Astrocyte (in vitro differentiated cells and primary cell): ENCODE measurements around the gene APBA2. TPM values are rescaled to one million over a fixed set of nuclear protein-coding genes. Genes with fewer than 3 reads are reported as not detected.

Experiments used
- DNase-seq: peaks from one replicate; pipeline ENCODE4 v3.0.0-alpha.2; 2010; ENCODE audit warnings: low read depth
- FAIRE-seq: peaks from 2 replicates; lab custom pipeline; 2011; peaks lifted over from hg19 to GRCh38; lab: Jason Lieb, UNC
- H2AFZ ChIP-seq: 2 replicates; pipeline ENCODE4 v1.6.0; 2012; ENCODE audit warnings: low read depth, low read length, inconsistent platforms
- H3K27ac ChIP-seq: 2 replicates; pipeline ENCODE4 v1.5.1; 2011; ENCODE audit warnings: low read depth, low read length, inconsistent platforms
- H3K27me3 ChIP-seq: 2 replicates; pipeline ENCODE4 v1.6.0; 2011; ENCODE audit warnings: low read length, inconsistent platforms; ENCODE audit not compliant: insufficient read depth
- H3K36me3 ChIP-seq: 2 replicates; pipeline ENCODE4 v1.5.1; 2011; ENCODE audit warnings: low read length, inconsistent platforms; ENCODE audit not compliant: insufficient read depth
- H3K4me1 ChIP-seq: 2 replicates; pipeline ENCODE4 v1.5.1; 2011; ENCODE audit warnings: low read length, inconsistent platforms; ENCODE audit not compliant: insufficient read depth
- H3K4me2 ChIP-seq: 2 replicates; pipeline ENCODE4 v1.6.0; 2012; ENCODE audit warnings: low read length, inconsistent platforms
- H3K4me3 ChIP-seq: 2 replicates; pipeline ENCODE4 v1.5.1; 2011; ENCODE audit warnings: low read depth, mild to moderate bottlenecking, low read length, inconsistent platforms; ENCODE audit not compliant: insufficient read depth
- H3K79me2 ChIP-seq: 2 replicates; pipeline ENCODE4 v1.6.0; 2012; ENCODE audit warnings: mild to moderate bottlenecking, low read length, inconsistent platforms; ENCODE audit not compliant: insufficient read depth
- H3K9ac ChIP-seq: 2 replicates; pipeline ENCODE4 v1.6.0; 2012; ENCODE audit warnings: mild to moderate bottlenecking, low read length, inconsistent platforms
- H3K9me3 ChIP-seq: 2 replicates; pipeline ENCODE4 v1.5.1; 2012; ENCODE audit warnings: low read depth, mild to moderate bottlenecking, low read length, inconsistent platforms; ENCODE audit not compliant: insufficient read depth
- H4K20me1 ChIP-seq: 2 replicates; pipeline ENCODE4 v1.6.0; 2012; ENCODE audit warnings: low read length, inconsistent platforms; ENCODE audit not compliant: insufficient read depth
- H3K27ac Mint-ChIP-seq: one replicate; pipeline ENCODE4 v1.8.0; 2021; ENCODE audit warnings: mild to moderate bottlenecking, mixed read lengths; ENCODE audit not compliant: unreplicated experiment
- H3K27me3 Mint-ChIP-seq: one replicate; pipeline ENCODE4 v1.8.0; 2021; ENCODE audit warnings: low read depth, mixed read lengths; ENCODE audit not compliant: unreplicated experiment
- H3K36me3 Mint-ChIP-seq: one replicate; pipeline ENCODE4 v1.8.0; 2021; ENCODE audit warnings: low read depth, mixed read lengths; ENCODE audit not compliant: unreplicated experiment
- H3K4me1 Mint-ChIP-seq: one replicate; pipeline ENCODE4 v1.8.0; 2021; ENCODE audit warnings: low read depth, mixed read lengths; ENCODE audit not compliant: unreplicated experiment
- H3K4me3 Mint-ChIP-seq: one replicate; pipeline ENCODE4 v1.8.0; 2021; ENCODE audit warnings: mild to moderate bottlenecking, moderate library complexity, mixed read lengths; ENCODE audit not compliant: unreplicated experiment
- H3K9me3 Mint-ChIP-seq: one replicate; pipeline ENCODE4 v1.8.0; 2021; ENCODE audit warnings: mild to moderate bottlenecking, mixed read lengths; ENCODE audit not compliant: unreplicated experiment
- CTCF ChIP-seq: IDR thresholded peaks from 2 replicates; pipeline ENCODE4 v1.5.1; 2011; ENCODE audit warnings: low read depth, mild to moderate bottlenecking, inconsistent platforms, low read length, moderate library complexity; ENCODE audit not compliant: insufficient read depth
- EZH2 ChIP-seq: IDR thresholded peaks from 2 replicates; pipeline ENCODE4 v1.6.1; 2012; ENCODE audit warnings: mild to moderate bottlenecking, low read length, inconsistent platforms; ENCODE audit not compliant: insufficient read depth
- total RNA-seq: library from RNA; stranded (reverse); gene quantifications from 2 replicates; pipeline ENCODE4 v1.2.1, GENCODE V29; 2021

The APBA2 gene
- total RNA-seq, 1 donor from 2014 or later, result 15.2 TPM

- no peak for FAIRE-seq
- Mint-ChIP-seq H3K27ac (no peak overlapping the region), H3K9me3 (peaks cover 5% of the 10 kb centered on the region), H3K27me3 (no peaks in the 10 kb centered on the region), H3K4me3 (no peak overlapping the region), H3K36me3 (peaks cover 1% of the 10 kb centered on the region), H3K4me1 (peaks cover 27% of the 10 kb centered on the region)
- H3K36me3 ChIP-seq, result no peaks in the 10 kb centered on the region
- no peak overlapping the region for H3K4me2 ChIP-seq
- no peak for DNase-seq
- H3K27ac ChIP-seq, result no peak overlapping the region
- no peak overlapping the region for H3K9ac ChIP-seq
- TF ChIP-seq CTCF (peak; percentile 30), EZH2 (no peak)
- no peaks in the 10 kb centered on the region for H3K9me3 ChIP-seq
- peaks cover 4% of the 10 kb centered on the region for H3K79me2 ChIP-seq
- peaks cover 10% of the 10 kb centered on the region for H3K4me1 ChIP-seq
- H3K4me3 ChIP-seq, result no peak overlapping the region
- no peaks in the 10 kb centered on the region for H4K20me1 ChIP-seq
- H3K27me3 ChIP-seq, result no peaks in the 10 kb centered on the region
- no peak overlapping the region for H2AFZ ChIP-seq
Measured at GRCh38 chr15:28989239-28989830, 103.6 kb downstream of the APBA2 start.

GRCh38 chr15:28989896-28990295 is 104.1 kb downstream of the APBA2 start:
- peaks cover 26% of the 10 kb centered on the region for H3K4me1 Mint-ChIP-seq
- no peak overlapping the region for H3K27ac Mint-ChIP-seq
- Histone ChIP-seq H3K27ac (no peak overlapping the region), H3K9me3 (no peaks in the 10 kb centered on the region), H3K4me2 (no peak overlapping the region), H3K36me3 (no peaks in the 10 kb centered on the region), H3K27me3 (peaks cover 2% of the 10 kb centered on the region), H3K4me3 (no peak overlapping the region), H2AFZ (no peak overlapping the region), H3K9ac (no peak overlapping the region), H4K20me1 (no peaks in the 10 kb centered on the region), H3K79me2 (peaks cover 4% of the 10 kb centered on the region), H3K4me1 (peaks cover 10% of the 10 kb centered on the region)
- H3K27me3 Mint-ChIP-seq, result no peaks in the 10 kb centered on the region
- peaks cover 1% of the 10 kb centered on the region for H3K36me3 Mint-ChIP-seq
- FAIRE-seq (no peak), DNase-seq (no peak)
- TF ChIP-seq CTCF (no peak), EZH2 (no peak)
- H3K4me3 Mint-ChIP-seq, result no peak overlapping the region
- H3K9me3 Mint-ChIP-seq, result peaks cover 5% of the 10 kb centered on the region

DNA sequence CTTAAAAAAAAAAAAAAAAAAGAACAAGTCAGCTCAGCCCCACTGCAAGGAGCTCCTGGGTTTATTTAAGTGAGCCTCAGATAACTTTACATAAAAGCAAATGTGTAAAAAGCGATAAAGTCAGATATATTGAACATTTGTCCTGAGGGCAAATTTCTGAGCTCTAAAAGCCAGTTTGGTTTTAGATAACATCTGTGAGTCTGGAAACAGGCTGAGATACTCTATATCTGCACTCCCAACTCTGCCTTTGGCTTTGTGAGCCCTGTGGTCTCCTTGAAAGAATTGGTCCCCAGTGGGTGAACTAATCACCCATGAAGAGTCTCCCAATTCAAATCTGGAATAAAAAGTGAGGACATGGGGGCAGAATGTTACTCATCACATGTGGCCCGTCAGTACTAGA is 104.6 kb downstream of the APBA2 start:
- Mint-ChIP-seq H3K4me1 (peaks cover 21% of the 10 kb centered on the region), H3K4me3 (no peak overlapping the region), H3K9me3 (peaks cover 5% of the 10 kb centered on the region), H3K36me3 (peaks cover 1% of the 10 kb centered on the region), H3K27me3 (no peaks in the 10 kb centered on the region), H3K27ac (no peak overlapping the region)
- H3K9me3 ChIP-seq, result no peaks in the 10 kb centered on the region
- peaks cover 10% of the 10 kb centered on the region for H3K4me1 ChIP-seq
- no peaks in the 10 kb centered on the region for H3K36me3 ChIP-seq
- no peak overlapping the region for H3K4me3 ChIP-seq
- H3K27ac ChIP-seq, result no peak overlapping the region
- TF ChIP-seq EZH2, result no peak
- no peak for TF ChIP-seq CTCF
- peaks cover 2% of the 10 kb centered on the region for H3K27me3 ChIP-seq
- DNase-seq, result no peak
- no peak overlapping the region for H2AFZ ChIP-seq
- H4K20me1 ChIP-seq, result no peaks in the 10 kb centered on the region
- no peak overlapping the region for H3K4me2 ChIP-seq
- no peak overlapping the region for H3K9ac ChIP-seq
- H3K79me2 ChIP-seq, result peaks cover 4% of the 10 kb centered on the region
- FAIRE-seq, result no peak
